Activated gamma-delta T cell treated with Interleukin-2 at 50 U/mL for 16 hours (primary cell): ENCODE results near the gene EML6.

Experiments
- DNase-seq: peaks from one replicate; pipeline ENCODE4 v3.0.0-alpha.2; 2020

Gene EML6

DNA sequence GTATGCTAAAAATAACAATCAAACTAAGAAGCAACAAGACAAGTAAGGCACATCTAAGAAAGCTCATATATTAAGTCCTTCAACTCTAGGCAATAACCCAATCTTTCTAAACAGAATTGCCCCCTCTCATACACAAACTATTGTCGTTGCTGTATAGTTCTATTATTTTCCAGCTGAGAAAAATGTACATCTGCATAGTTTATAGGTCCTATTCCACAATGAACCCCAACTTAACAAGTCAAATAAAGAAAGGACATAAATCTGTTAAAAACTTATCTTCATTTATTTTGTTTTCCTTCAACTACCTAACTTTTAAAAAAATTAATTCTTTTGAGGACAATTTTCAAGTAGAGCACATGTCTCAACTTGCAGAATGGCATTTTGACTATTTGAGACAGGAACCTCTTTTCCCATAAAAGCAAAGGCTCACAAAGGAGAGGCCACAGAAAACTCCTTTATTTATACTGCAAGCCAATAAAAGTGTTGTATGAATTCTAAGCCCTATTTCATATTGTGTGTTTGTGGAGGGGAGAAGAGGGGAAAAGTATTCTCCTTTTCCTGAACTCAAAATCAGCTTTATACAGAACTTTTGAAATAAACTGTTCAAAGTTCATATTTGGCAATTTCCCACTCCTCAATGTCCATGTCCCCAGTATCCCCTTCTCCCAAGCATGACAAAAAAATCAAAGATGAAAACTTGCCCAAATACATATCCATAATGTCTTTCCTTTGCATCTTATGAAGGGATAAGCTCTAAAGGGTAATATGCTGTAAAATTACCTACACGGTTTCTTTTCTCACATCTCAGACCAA lies 289.4 kb downstream of the EML6 start:
- DNase-seq, result no peak

DNA sequence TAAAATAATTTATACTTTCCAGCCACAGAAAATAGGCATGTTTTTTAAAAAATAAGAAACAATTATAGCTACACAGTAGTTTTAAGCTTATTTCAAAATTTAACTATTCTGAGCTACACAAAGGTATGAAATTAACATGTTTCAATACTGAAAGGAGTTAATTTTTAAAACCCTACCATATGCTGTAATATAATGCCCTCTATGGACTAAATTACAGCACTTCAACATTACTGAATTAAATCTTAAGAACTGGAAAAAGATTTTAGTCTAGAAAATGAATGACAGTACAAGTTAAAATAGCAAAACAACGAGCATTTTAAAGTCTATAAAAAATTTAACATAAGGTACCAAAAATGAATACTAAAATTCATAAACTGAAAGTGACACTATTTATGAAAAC lies 290.5 kb downstream of the EML6 start:
- DNase-seq, result no peak

DNA sequence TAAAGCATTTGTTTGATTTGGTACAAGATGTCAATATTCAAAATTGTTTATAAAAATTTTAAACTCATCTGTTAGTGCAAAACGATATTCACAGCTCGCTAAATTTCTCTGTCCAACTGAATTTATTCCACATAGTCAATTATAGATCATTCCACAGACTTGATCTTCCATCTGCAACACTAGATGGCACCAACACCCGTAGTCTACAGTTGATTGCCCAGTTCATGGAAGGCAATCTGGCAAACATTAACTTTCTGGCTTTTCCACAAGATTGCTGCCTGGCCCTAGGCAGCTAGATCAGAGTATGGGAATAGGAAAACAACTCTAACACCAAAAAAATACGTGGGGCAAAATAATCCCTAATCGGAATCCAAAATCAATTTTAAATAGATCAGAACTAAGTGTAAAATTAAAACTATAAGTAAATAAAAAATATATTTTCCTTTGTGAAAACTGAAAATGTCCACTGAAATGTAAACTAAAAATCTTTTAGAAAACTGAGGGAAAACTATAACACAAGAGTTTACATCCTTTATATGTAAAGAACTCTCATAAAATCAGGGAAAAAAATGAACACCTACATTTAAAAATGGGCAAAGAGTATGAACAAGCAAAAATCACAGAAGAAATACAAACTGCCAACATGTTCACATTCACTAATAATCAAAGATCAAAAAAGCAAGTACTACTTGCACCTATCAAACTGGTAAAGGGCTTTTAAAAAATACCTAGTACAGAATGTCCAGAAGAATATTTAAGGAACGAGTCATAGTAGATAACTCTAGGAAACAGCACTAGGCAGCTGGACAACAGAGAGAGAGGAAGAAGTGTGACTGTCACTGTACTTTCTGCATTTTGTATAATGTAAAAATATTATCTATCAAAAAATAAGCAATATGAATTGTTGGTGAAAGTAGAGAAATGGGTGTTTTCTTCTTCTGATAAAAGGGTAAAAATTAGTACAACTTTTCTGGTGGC lies 291.8 kb downstream of the EML6 start:
- peak; percentile 33 for DNase-seq

DNA sequence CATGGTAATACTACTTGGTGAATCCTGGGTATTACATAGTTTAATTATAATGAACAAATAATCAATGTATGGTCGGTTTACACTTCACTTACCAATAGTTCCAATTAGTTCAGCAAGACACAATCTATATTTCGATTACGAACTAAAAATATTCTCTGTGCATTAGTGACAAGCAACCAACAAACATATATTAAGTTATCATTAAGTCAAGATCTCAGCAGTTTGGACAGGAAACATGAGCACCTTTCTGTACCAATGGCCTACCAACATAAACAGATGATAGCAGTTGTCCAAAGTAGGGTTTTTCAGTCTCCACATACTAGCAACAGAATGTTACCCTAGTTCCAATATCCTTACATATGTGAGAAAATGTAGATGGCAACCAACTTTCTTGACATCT lies 294.0 kb downstream of the EML6 start:
- no peak for DNase-seq

DNA sequence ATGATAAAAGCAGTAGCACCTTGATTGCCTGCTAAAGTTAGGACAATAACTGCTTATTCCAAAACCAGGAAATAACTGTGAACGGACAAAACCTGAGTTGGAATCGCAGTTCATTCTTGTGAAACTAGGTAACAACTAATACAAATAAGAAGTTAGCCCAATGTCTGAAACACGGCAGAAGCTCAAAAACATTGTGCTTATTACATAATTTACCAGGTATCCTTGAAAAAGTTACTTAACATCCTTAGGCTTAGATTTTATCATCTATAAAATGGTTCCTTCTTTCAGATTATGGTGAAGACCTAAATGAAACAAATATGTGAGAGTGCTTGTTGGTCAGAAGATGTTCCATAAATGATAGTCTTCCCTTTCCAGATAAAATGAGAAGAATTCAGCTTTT lies 294.4 kb downstream of the EML6 start:
- DNase-seq, result no peak

DNA sequence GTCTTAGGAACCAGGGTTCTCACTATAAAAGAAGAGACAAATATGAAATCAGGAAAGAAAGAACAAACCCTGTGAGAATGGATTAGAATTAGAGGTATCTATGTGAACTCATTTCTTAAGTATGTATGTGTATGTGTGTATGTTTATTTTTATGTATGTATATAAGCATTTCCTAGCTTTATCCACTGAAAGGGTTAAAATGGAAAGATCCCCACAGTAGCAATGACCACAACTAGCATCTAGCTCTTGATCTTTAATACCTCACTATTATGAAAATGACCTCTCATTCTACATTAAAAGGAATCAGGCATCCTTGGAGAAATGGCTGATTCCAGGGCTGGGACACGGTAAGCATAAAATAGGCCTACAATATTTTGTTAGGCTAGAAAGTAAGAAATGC lies 295.2 kb downstream of the EML6 start:
- no peak for DNase-seq

DNA sequence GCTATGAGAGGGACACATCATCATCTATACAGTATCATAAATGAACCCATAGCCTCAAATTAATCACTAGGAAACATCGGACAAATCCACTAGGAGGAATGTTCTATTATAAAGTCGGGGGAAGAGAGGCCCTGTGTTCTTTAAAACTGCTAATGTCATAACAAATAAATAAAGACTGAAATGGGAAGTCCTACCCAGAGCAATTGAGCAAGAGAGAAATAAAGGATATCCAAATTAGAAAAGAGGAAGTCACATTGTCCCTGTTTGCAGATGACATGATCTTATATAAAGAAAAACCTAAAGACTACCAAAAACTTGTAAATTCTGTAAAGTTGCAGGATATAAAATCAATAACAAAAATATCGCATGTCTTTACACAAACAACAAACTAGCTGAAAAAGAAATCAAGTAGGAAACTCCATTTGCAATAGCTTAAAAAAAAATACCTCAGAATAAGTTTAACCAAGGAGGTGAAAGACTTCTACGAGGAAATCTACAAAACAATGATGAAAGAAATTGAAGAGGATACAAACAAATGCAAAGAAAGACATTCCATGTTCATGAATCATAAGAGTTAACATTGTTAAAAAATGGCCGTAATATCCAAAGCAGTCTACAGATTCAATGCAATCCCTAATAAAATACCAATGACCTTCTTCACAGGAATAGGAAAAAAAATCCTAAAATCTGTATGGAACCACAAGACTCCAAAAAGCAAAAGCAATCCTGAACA lies 296.2 kb downstream of the EML6 start:
- no peak for DNase-seq
